GM19372 (cell line): Measurements from ENCODE around the gene SH3BGRL3.
"Not testable (repeated sequence)": the region's sequence is repeated elsewhere in the genome, so short reads cannot be mapped to it uniquely, and the experiment has no call there.

ENCODE experiments used
- ATAC-seq: cut with Tn5 transposase; IDR thresholded peaks from one replicate; pipeline ENCODE4 v1.9.1; 2021; ENCODE audit warnings: mild to moderate bottlenecking, low read depth, moderate library complexity; ENCODE audit not compliant: unreplicated experiment

The SH3BGRL3 gene

DNA sequence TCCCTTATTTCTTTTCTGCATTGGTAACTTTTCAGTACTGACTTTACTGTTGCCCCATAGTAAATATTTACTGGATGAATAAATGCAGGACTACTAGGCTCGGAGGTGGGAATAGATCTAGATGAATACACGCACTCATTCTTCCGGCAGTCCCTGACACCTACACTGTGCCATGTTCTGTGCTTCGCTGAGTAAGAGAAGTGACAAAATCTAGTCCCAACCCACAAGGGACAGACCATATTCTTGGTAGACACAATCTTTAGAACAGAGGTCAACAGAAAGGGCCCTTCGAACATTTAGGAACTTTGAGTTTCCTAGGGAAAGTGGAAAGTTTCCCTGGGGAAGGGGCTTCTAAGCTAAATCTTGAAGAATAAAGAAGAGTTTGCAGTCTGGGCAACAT, 34.6 kb downstream of the SH3BGRL3 start:
- no peak for ATAC-seq

DNA sequence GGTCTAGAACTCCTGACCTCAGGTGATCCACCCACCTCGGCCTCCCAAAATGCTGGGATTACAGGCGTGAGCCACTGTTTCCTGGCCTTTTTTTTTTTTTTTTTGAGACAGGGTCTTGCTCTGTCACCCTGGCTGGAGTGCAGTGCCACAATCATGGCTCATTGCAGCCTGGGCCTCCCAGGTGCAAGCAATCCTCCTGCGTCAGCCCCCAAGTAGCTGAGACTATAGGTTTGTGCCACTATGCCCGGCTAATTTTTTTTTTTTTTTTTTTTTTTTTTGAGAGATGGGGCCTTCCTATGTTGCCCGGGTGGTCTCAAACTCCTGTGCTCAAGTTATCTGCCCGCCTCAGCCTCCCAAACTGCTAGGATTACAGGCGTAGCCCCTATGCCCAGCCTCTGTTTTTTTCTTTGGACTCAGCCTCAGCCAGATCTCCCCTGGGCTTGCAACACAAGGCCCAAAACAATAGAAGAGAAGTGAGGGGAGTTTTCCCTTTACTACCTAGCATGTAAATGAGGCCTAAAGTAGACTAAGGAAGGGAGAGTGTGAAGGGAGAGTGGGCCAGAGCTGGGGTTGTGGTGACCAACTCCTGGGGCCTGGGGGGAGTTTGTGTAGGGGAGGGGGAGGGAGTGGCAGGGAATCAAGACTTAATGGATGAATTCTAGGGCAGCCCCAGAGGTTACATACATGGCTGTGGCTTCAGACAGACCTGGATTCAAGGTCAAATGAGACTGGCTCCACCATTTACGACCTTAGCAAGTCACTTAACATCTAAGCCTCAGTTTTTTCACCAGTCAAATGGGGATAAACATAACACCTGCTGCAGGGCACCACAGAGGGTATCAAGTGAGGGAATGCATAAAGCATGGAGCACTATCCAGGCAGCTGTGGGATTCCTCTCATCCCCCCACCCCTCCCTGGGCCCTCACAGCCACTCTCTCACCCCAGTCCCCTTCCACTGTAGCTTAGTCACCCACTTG, 36.3 kb downstream of the SH3BGRL3 start:
- ATAC-seq: no peak

DNA sequence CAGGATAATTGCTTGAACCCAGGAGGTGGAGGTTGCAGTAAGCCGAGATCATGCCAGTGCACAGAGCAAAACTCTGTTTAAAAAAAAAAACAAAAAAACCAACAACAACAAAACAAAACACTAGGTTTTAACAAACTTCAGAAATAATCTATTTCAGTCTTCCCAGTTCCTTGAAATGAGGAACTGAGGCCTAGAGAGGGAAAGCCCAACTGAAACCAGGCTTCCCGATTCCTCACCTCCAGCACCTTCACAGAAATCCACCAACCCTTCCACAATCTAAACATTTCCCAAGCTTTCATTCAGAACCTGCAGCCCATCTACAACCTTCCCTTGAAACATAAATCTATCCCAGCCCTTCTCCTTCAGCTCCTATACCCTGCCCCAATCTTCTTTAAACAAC, 37.3 kb downstream of the SH3BGRL3 start:
- ATAC-seq: no peak

DNA sequence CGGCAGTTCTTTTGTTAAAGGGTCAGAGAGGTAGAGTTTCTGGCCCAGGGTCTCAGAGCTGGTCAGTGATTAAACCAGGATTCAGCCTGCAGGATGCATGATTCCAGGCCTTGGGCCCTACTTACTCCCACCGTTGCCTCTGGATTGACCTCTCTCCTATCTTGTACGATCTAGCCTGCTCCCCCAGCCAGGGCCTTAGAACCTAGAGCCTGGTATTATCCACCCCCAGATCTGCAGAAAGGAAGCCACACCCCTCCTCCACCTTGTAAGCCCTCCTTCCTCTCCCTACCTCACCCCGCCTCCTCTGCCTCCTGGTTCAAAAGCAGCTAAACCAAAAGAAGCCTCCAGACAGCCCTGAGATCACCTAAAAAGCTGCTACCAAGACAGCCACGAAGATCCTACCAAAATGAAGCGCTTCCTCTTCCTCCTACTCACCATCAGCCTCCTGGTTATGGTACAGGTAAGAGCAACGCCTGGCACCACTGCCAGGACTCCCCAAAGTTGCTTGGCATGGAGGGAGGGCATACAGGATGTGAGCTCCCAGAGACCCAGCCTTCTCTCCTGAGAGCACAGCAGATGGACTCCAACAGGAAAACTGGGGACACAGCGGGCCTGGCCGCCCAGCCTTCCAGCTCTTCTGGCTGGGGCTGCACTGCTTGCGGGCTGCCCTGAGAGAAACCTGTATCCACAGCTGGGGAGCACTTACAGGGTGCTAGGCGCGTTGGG, 37.9 kb downstream of the SH3BGRL3 start, which contains the start of gene CD52:
TSS of gene CD52 (plus strand) at position 347 of the 726 bp plus-strand sequence. CDS start at position 407, 60 bp downstream.
- no peak for ATAC-seq

DNA sequence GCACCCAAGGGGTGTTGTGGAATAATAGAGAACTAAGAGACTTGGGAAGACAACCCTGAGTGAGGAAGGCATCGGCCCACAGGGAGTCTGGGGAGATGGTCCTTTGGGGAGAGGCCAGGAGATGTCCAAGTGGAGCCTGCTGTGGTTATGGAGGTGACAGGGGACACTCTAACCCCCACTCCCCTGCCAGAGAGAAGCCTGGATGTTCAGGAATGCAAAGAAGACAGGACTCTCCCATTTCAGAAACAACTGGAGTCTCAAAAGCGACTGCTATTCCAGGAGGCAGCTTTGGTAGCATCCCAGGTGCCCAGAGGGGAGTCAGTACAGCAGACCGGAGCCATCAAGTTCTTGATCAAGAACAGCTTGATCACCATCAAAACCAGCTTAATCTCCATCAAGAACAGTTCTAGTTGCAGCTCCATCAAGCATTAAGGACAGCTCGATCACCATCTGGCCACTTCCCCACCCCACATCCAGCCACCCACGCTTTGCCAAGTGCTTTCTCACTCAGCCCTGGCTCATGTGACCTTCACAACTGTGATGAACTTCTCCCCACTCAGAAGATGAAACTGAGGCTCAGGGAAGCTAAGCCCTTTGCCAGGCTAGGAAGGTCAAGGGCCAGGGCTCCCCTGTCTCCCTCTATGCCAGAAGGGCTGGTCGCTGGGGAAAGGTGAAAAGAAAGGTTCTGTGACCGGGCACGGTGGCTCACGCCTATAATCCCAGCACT, 38.6 kb downstream of the SH3BGRL3 start:
- ATAC-seq: no peak

DNA sequence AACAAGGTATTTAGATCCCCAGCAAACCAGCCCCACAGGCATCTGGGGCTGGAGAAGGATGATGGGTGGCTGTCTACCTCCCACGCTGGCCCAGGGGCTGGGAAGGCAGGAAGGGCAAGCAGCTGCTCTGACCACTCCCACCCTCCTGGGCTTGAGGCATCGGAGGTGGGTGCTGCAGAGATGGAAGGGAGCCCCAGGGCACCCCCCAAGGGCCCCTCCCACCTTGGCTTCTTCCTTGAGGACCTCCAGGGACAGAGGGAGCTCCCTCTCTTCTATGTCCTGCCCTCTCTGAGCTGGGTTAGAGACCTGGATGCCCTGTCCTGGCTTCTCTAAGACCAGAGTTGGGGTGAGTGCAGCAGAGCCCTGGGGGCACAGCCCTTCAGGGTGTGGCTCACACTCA, 41.0 kb downstream of the SH3BGRL3 start:
- no peak for ATAC-seq

DNA sequence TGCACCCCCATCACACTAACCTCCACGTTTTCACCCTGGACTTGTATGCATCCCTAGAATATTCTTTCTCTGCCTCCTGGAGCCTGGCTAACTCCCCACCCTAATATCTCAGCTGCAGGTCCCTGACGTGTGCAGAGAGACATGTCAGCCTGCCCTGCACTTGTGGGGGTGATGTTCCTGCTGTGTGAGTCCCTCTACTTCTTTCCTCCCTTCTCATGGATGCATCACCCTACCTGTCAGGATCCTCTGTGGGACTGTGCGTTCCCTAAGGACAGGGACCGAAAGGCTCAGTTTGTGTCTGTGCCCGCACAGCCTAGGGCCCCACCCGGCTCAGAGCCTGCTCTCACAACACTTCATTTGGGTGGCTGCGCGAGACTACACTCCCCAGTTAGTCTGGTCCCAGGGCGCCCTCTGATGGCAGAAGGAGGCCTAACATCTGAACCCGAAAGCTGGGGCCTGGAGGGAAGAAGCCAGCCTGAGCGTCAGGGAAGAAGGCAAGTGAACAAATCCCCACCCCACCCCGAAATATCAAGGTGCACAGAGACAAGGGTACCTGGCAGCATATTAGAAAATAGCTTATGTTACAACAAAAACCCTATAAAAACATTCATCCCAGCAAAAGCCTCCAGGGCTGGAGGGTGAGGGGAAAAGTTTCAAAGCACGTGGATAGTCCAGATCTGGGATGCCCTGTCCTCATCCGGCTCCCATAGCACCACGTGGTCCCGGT, 41.6 kb downstream of the SH3BGRL3 start:
- no peak for ATAC-seq

DNA sequence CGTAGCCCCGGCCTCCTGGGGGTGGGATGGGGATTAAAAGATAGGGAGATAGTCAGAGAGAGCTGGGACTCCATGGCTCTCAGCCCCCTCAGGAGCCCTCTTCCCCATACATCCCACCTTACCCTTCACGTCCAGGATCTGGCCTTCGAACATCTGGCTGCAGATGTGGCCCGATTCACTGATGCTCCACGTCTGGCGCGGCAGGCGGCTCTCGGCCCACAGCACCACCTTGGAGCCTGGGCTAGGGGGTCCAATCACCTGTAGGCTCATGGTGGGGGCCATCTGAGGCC, 42.1 kb downstream of the SH3BGRL3 start:
- no peak for ATAC-seq

DNA sequence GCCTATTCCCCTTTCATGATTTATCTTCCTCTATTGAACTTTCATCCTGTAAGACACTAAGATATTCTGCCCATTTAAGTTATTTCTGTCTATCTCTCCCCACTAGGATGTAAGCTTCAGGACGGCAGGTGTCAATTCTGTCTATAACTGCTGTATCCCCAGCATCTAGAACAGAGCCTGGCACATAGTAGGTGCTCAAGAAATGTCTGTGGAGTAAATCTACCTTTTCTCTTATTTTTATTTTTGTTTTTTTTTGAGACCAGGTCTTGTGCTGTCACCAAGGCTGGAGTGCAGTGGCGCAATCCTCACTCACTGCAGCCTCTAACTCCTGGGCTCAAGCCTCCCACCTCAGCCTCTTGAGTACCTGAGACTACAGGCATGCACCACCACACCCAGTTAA, 43.5 kb downstream of the SH3BGRL3 start:
- no peak for ATAC-seq

DNA sequence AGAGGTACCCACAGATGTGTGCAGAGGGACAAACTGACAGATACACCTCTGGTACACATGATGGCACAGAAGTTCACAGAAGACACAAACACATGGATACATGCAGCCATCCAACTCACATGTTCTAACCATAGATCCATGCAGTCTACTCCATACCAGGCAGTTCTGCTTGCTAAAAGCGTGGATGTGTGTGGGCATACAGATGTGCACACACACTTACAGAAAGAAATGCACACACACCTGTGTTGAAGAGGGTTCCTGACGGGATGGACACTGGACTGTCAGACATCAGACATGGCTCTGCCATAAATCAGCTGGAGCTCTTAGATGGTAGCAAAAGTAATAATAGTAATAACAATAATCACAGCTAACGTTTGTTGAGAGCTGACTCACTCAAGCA, 44.7 kb downstream of the SH3BGRL3 start:
- no peak for ATAC-seq

DNA sequence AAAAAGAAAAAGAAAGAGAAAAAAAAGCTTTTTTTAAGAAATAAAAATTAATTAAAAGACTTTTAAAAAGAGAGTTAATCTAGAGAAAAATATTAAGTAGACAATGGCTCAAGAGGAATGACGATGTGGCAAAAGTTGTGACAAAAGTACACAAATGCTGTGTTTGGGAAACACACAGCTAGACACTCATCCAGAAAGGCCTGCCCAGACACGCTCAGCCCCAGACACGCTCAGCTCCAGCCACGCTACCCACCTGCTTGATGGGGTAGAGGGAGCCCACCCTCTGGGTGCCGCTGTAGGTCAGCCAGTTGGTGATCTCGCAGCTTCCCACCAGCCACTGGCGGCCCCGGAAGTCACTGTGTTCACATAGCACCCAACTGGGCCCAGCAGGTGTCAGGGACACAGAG, 48.1 kb downstream of the SH3BGRL3 start:
- ATAC-seq: no peak

DNA sequence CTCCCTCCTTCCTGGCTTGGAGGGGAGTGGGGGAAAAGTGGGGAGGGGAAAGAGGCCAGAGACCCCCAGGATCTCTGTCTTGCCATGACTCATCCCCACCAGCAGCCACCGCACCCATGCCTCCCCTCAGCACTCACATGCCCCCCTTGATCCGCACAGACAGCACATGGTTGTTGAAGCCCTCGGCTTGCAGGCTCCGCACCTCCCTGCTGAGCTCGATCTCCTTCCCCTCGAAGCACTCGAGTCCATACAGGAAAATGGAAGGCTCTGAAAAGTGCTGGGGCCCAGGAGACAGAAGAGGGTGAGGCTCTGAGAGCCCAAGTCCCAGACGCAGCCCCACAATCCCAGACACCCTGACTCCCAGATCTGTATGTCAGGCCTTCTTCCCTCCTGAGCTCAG, 48.7 kb downstream of the SH3BGRL3 start:
- ATAC-seq: no peak

DNA sequence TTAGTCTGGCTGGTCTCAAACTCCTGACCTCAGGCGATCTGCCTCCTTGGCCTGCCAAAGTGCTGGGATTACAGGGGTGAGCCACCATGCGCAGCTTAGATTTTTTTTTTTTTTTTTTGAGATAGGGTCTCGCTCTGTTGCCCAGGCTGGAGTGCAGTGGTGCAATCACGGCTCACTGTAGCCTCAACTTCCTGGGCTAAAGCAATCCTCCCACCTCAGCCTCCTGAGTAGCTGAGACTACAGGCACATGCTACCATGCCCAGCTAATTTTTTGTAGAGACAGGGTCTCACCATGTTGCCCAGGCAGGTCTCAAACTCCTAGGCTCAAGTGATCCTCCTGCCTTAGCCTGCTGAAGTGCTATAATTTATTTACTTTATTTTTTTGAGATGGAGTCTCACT, 49.5 kb downstream of the SH3BGRL3 start:
- ATAC-seq: not testable (repeated sequence)

DNA sequence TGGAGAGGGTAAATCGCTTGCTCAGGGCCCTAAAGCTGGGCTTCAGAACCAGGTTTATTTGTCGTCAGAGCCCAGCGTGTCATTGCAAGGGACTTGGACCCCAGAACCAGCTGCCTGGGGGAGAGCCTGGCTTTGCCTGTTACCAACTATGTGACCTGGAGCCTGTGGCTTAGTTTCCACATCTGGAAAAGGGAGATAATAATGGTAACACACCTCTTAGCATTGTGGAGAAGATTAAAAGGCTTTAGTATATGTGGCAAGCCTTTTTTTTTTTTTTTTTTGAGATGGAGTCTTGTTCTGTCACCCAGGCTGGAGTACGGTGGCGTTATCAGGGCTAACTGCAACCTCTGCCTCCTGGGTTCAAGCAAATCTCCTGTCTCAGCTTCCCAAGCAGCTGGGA, 50.4 kb downstream of the SH3BGRL3 start:
- ATAC-seq: no peak
